PFSK-1 (cell line): Measurements from ENCODE around the gene KATNAL2.

Experiments used
- POLR2AphosphoS5 ChIP-seq: IDR thresholded peaks from 2 replicates; pipeline ENCODE4 v1.6.1; 2012; ENCODE audit warnings: low read depth, mild to moderate bottlenecking, control low read depth, low read length, moderate library complexity
- SIN3A ChIP-seq: IDR thresholded peaks from 2 replicates; pipeline ENCODE4 v1.6.1; 2012; ENCODE audit warnings: mild to moderate bottlenecking, low read length, moderate library complexity, borderline replicate concordance; ENCODE audit not compliant: insufficient read depth

DNA sequence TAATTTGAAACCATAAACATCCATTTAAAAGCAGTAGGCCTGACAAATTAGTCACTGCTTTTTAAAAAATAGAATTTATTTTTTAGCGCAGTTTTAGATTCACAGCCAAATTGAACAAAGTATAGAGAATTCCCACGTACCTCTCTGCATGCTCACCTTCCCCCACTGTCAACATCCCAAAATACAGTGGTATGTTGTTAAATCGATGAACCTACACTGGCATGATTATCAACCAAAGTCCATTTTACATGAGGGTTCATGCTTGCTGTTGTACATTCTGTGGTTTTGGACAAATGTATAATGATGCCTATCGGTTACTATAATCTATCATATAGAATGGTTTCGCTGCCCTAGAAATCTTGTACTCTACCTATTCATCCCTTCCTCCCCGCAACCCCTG, 123.6 kb downstream of the KATNAL2 start:
- no peak for TF ChIP-seq POLR2AphosphoS5
- no peak for TF ChIP-seq SIN3A
